HL-60 (cell line): ENCODE results near the gene BSDC1.
"Not testable (repeated sequence)": the region's sequence is repeated elsewhere in the genome, so short reads cannot be mapped to it uniquely, and the experiment has no call there.

Experiments used
- DNase-seq, 2 experiments: peaks; one replicate each; pipeline ENCODE4 v3.0.0-alpha.2; 2010 to 2020; ENCODE audit warnings: low read depth in 1 of 2, low spot score in 1 of 2
- H3K27ac ChIP-seq: fragments of 250-450 bp; sonication (Bioruptor Pico); replicated peaks from 2 replicates; pipeline ENCODE4 v1.5.1; 2020; ENCODE audit warnings: mild to moderate bottlenecking, moderate library complexity
- H3K27me3 ChIP-seq: fragments of 250-450 bp; sonication (Bioruptor Pico); 2 replicates; pipeline ENCODE4 v1.5.1; 2021; ENCODE audit warnings: mild to moderate bottlenecking, moderate library complexity; ENCODE audit not compliant: insufficient read depth, poor library complexity, severe bottlenecking
- H3K4me3 ChIP-seq: replicated peaks from 2 replicates; pipeline ENCODE4 v1.5.1; 2011; ENCODE audit warnings: mild to moderate bottlenecking, control low read depth, low read length; ENCODE audit not compliant: insufficient read depth
- GABPA ChIP-seq: IDR thresholded peaks from 2 replicates; pipeline ENCODE4 v1.6.1; 2012; ENCODE audit warnings: low read depth
- POLR2AphosphoS5 ChIP-seq: IDR thresholded peaks from 2 replicates; pipeline ENCODE4 v1.6.1; 2012; ENCODE audit warnings: low read depth
- SPI1 ChIP-seq: IDR thresholded peaks from 2 replicates; pipeline ENCODE4 v1.6.1; 2012; ENCODE audit warnings: low read depth, mild to moderate bottlenecking, borderline replicate concordance
- long read RNA-seq: library from polyadenylated mRNA; unstranded; transcript quantifications from one replicate; pipeline ENCODE4 v2.0.0, GENCODE V29; 2020
- TF ChIP-seq, protein P1 (sequence below): IDR thresholded peaks from one replicate; pipeline ENCODE4 v1.5.1; 2011; ENCODE audit warnings: low read length, control low read depth, inconsistent platforms; ENCODE audit not compliant: insufficient read depth
- TF ChIP-seq, protein P2 (sequence below): IDR thresholded peaks from 2 replicates; pipeline ENCODE4 v1.6.1; 2012; ENCODE audit warnings: low read depth; ENCODE audit not compliant: insufficient replicate concordance

Gene BSDC1, protein sequence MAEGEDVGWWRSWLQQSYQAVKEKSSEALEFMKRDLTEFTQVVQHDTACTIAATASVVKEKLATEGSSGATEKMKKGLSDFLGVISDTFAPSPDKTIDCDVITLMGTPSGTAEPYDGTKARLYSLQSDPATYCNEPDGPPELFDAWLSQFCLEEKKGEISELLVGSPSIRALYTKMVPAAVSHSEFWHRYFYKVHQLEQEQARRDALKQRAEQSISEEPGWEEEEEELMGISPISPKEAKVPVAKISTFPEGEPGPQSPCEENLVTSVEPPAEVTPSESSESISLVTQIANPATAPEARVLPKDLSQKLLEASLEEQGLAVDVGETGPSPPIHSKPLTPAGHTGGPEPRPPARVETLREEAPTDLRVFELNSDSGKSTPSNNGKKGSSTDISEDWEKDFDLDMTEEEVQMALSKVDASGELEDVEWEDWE
- long read RNA-seq, full-length matches to known transcripts, result 149 of 244 reads
- long read RNA-seq, partial matches to known transcripts, result 79 of 244 reads
- long read RNA-seq, other reads (novel, unspliced or antisense), result 16 of 244 reads

DNA sequence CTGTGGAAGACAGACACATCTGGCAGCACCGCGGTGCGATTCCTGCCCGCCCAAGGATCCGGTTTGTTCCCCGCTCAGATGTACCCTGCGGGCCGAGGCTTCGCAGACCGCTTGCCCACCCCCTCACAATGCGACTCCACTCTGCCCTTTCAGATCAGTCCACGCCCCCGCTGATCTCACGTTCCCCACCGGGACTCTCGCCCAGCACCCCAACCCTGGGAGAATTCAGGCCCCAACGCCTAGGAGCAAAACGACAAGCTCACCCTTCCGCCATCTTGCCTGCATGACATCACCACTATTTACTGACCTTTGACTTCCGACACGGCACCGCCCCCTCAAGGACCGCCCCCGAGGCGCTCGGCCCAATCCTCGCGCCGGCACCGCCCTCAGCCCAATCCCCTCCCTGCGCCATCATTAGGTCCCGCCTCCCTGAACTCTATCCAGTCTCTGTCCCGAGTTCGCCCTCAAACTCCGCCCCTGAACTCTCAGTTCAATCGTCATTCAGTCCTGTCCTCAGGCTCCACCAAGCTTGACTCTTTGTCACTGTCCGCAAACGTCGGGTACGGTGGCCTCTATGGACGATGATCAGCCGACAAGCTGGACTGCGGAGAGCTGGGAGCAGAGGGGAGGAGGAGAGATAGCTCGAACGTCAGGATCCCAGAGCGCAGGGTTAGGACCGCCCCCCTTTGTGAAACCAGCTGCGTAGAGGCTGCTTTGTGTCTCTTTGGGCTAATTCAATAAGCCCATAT, at the start of gene BSDC1:
Gene BSDC1, minus strand, starts transcription at position 301 of the 749 bp plus-strand sequence. Its CDS starts 27 bp downstream, at position 274.
- H3K27ac ChIP-seq, result peak within 1 kb of the TSS; percentile 73
- DNase-seq, result peak; percentile 99
- H3K27me3 ChIP-seq, result no peaks in the 10 kb centered on the region
- TF ChIP-seq, protein P1, sequence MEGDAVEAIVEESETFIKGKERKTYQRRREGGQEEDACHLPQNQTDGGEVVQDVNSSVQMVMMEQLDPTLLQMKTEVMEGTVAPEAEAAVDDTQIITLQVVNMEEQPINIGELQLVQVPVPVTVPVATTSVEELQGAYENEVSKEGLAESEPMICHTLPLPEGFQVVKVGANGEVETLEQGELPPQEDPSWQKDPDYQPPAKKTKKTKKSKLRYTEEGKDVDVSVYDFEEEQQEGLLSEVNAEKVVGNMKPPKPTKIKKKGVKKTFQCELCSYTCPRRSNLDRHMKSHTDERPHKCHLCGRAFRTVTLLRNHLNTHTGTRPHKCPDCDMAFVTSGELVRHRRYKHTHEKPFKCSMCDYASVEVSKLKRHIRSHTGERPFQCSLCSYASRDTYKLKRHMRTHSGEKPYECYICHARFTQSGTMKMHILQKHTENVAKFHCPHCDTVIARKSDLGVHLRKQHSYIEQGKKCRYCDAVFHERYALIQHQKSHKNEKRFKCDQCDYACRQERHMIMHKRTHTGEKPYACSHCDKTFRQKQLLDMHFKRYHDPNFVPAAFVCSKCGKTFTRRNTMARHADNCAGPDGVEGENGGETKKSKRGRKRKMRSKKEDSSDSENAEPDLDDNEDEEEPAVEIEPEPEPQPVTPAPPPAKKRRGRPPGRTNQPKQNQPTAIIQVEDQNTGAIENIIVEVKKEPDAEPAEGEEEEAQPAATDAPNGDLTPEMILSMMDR, result no peak
- TF ChIP-seq POLR2AphosphoS5, result peak; percentile 71
- peak within 1 kb of the TSS; percentile 71 for H3K4me3 ChIP-seq

DNA sequence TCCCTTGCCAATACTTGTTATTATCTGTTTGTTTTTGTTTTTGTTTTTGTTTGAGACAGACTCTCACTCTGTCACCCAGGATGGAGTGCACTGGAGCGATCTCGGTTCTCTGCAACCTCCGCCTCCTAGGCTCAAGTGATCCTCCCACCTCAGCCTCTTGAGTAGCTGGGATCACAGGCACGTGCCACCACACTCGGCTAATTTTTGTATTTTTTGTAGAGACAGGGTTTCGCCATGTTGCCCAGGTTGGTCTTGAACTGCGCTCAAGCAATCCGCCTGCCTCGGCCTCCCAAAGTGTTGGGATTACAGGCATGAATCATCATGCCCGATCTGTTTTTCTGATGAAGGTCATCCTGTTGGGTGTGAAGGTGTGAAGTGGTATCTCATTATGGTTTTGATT, 47.2 kb upstream of the BSDC1 start:
- H3K27ac ChIP-seq, DNase-seq: not testable (repeated sequence)

DNA sequence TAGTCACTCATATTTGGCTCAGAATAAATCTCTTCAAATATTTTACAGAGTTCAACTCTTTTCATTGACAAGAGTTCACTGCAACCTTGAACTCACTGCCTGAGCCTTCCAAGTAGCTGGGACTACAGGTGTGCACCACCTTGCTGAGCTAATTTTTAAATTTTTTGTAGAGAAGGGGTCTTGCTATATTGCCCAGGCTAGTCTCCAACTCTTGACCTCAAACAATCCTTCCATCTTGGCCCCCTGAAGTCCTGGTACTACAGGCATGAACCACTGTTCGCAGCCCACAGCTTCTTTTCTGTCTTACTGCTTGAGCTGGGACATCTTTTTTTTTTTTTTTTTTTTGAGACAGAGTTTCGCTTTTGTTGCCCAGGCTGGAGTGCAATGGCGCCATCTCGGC, 44.5 kb upstream of the BSDC1 start:
- H3K27me3 ChIP-seq, H3K27ac ChIP-seq, H3K4me3 ChIP-seq, DNase-seq: not testable (repeated sequence)

More for the DNA sequence above, 47.2 kb upstream of the BSDC1 start:
- not testable (repeated sequence) for H3K27me3 ChIP-seq, H3K4me3 ChIP-seq

DNA sequence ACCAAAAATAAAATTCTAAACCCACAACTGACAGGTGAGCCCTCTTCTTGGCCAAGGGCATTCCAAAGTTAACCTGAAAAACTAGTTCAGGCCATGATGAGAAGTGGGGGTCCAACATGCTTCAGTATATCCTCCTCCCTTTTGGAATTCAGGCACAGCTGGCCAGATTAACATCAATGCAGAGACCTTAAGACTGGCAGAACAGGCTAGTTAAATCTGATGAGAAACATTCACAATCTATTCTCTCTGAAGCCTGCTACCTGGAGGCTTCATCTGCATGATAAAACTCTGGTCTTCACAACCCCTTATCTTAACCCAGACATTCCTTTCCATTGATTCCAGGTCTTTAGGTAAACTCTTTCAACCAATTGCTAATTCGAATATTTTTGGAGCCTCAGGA, 43.9 kb upstream of the BSDC1 start:
- H3K27me3 ChIP-seq, result peaks cover 2% of the 10 kb centered on the region
- no peak overlapping the region for H3K27ac ChIP-seq
- no peak for DNase-seq
- no peak overlapping the region for H3K4me3 ChIP-seq
- TF ChIP-seq SPI1, result no peak
- TF ChIP-seq, protein P2, sequence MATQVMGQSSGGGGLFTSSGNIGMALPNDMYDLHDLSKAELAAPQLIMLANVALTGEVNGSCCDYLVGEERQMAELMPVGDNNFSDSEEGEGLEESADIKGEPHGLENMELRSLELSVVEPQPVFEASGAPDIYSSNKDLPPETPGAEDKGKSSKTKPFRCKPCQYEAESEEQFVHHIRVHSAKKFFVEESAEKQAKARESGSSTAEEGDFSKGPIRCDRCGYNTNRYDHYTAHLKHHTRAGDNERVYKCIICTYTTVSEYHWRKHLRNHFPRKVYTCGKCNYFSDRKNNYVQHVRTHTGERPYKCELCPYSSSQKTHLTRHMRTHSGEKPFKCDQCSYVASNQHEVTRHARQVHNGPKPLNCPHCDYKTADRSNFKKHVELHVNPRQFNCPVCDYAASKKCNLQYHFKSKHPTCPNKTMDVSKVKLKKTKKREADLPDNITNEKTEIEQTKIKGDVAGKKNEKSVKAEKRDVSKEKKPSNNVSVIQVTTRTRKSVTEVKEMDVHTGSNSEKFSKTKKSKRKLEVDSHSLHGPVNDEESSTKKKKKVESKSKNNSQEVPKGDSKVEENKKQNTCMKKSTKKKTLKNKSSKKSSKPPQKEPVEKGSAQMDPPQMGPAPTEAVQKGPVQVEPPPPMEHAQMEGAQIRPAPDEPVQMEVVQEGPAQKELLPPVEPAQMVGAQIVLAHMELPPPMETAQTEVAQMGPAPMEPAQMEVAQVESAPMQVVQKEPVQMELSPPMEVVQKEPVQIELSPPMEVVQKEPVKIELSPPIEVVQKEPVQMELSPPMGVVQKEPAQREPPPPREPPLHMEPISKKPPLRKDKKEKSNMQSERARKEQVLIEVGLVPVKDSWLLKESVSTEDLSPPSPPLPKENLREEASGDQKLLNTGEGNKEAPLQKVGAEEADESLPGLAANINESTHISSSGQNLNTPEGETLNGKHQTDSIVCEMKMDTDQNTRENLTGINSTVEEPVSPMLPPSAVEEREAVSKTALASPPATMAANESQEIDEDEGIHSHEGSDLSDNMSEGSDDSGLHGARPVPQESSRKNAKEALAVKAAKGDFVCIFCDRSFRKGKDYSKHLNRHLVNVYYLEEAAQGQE, result no peak
- TF ChIP-seq, protein P1, result no peak
- TF ChIP-seq POLR2AphosphoS5, result no peak
- TF ChIP-seq GABPA, result no peak

DNA sequence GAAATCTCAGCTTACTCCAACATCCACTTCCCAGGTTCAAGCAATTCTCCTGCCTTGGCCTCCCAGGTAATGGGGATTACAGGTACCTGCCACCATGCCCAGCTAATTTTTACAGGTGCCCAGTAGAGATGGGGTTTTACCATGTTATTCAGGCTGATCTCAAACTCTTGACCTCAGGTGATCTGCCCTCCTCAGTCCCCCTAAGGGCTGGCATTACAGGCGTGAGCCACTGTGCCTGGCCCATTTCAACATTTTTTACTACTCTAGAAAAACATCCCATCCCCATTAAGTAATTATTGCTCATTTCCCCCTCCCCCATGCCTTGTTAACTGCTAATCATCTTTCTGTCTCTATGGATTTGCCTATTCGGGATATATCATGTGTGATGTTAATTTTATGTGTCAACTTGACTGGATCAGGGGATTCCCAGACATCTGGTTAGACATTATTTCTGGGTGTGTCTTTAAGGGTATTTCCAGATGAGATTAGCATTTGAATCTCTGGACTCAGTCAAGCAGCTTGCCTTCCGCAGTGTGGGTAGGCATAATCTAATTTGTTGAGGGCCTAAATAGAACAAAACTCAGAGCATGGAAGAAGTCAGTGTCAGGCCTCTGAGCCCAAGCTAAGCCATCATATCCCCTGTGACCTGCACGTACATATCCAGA, 37.6 kb upstream of the BSDC1 start:
- TF ChIP-seq SPI1 (no peak), GABPA (no peak), POLR2AphosphoS5 (no peak)
- TF ChIP-seq, protein P2, result no peak
- TF ChIP-seq, protein P1, result no peak
- no peak overlapping the region for H3K4me3 ChIP-seq
- peaks cover 12% of the 10 kb centered on the region for H3K27me3 ChIP-seq
- DNase-seq, result no peak
- no peak overlapping the region for H3K27ac ChIP-seq
